WTC11 (cell line): ENCODE data around the gene HLCS.

Experiments used
- CREB1 ChIP-seq: sonication (generic); formaldehyde crosslinking; IDR thresholded peaks from 2 replicates; pipeline ENCODE4 v1.8.0; 2023; ENCODE audit warnings: mild to moderate bottlenecking, missing genetic modification reagents
- ESRRA ChIP-seq: sonication (generic); formaldehyde crosslinking; IDR thresholded peaks from 2 replicates; pipeline ENCODE4 v1.8.1; 2022; ENCODE audit warnings: mild to moderate bottlenecking, missing genetic modification reagents, borderline replicate concordance
- JUN ChIP-seq: sonication (generic); formaldehyde crosslinking; IDR thresholded peaks from 2 replicates; pipeline ENCODE4 v1.8.0; 2023; ENCODE audit warnings: mild to moderate bottlenecking, missing genetic modification reagents
- MAX ChIP-seq: sonication (generic); formaldehyde crosslinking; IDR thresholded peaks from 2 replicates; pipeline ENCODE4 v1.8.0; 2022; ENCODE audit warnings: mild to moderate bottlenecking, missing genetic modification reagents
- NR2C2 ChIP-seq: sonication (generic); formaldehyde crosslinking; IDR thresholded peaks from 2 replicates; pipeline ENCODE4 v1.8.0; 2022; ENCODE audit warnings: mild to moderate bottlenecking, missing genetic modification reagents
- ZNF396 ChIP-seq: fragments of 250-450 bp; sonication (Bioruptor Pico); IDR thresholded peaks from 2 replicates; pipeline ENCODE4 v1.8.0; 2021; ENCODE audit warnings: mild to moderate bottlenecking, moderate library complexity, borderline replicate concordance
- TF ChIP-seq, protein P1 (sequence below): fragments of 200-600 bp; IDR thresholded peaks from 2 replicates; pipeline ENCODE4 v1.8.0; 2022; ENCODE audit warnings: antibody characterized with exemption
- TF ChIP-seq, protein P2 (sequence below): sonication (generic); formaldehyde crosslinking; IDR thresholded peaks from 2 replicates; pipeline ENCODE4 v1.8.0; 2022; ENCODE audit warnings: missing genetic modification reagents
- TF ChIP-seq, protein P3 (sequence below): sonication (generic); formaldehyde crosslinking; IDR thresholded peaks from 2 replicates; pipeline ENCODE4 v1.8.1; 2023; ENCODE audit warnings: mild to moderate bottlenecking, missing genetic modification reagents

GRCh38 chr21:36846631-36847030 lies 119.8 kb downstream of the HLCS start:
- TF ChIP-seq, protein P1, sequence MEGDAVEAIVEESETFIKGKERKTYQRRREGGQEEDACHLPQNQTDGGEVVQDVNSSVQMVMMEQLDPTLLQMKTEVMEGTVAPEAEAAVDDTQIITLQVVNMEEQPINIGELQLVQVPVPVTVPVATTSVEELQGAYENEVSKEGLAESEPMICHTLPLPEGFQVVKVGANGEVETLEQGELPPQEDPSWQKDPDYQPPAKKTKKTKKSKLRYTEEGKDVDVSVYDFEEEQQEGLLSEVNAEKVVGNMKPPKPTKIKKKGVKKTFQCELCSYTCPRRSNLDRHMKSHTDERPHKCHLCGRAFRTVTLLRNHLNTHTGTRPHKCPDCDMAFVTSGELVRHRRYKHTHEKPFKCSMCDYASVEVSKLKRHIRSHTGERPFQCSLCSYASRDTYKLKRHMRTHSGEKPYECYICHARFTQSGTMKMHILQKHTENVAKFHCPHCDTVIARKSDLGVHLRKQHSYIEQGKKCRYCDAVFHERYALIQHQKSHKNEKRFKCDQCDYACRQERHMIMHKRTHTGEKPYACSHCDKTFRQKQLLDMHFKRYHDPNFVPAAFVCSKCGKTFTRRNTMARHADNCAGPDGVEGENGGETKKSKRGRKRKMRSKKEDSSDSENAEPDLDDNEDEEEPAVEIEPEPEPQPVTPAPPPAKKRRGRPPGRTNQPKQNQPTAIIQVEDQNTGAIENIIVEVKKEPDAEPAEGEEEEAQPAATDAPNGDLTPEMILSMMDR: no peak
- TF ChIP-seq, protein P2, sequence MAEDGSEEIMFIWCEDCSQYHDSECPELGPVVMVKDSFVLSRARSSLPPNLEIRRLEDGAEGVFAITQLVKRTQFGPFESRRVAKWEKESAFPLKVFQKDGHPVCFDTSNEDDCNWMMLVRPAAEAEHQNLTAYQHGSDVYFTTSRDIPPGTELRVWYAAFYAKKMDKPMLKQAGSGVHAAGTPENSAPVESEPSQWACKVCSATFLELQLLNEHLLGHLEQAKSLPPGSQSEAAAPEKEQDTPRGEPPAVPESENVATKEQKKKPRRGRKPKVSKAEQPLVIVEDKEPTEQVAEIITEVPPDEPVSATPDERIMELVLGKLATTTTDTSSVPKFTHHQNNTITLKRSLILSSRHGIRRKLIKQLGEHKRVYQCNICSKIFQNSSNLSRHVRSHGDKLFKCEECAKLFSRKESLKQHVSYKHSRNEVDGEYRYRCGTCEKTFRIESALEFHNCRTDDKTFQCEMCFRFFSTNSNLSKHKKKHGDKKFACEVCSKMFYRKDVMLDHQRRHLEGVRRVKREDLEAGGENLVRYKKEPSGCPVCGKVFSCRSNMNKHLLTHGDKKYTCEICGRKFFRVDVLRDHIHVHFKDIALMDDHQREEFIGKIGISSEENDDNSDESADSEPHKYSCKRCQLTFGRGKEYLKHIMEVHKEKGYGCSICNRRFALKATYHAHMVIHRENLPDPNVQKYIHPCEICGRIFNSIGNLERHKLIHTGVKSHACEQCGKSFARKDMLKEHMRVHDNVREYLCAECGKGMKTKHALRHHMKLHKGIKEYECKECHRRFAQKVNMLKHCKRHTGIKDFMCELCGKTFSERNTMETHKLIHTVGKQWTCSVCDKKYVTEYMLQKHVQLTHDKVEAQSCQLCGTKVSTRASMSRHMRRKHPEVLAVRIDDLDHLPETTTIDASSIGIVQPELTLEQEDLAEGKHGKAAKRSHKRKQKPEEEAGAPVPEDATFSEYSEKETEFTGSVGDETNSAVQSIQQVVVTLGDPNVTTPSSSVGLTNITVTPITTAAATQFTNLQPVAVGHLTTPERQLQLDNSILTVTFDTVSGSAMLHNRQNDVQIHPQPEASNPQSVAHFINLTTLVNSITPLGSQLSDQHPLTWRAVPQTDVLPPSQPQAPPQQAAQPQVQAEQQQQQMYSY (CRISPR knock-in tag): no peak
- TF ChIP-seq ESRRA (no peak), ZNF396 (CRISPR knock-in tag) (no peak), JUN (CRISPR knock-in tag) (no peak), MAX (CRISPR knock-in tag) (no peak), NR2C2 (CRISPR knock-in tag) (no peak), CREB1 (no peak)
- TF ChIP-seq, protein P3, sequence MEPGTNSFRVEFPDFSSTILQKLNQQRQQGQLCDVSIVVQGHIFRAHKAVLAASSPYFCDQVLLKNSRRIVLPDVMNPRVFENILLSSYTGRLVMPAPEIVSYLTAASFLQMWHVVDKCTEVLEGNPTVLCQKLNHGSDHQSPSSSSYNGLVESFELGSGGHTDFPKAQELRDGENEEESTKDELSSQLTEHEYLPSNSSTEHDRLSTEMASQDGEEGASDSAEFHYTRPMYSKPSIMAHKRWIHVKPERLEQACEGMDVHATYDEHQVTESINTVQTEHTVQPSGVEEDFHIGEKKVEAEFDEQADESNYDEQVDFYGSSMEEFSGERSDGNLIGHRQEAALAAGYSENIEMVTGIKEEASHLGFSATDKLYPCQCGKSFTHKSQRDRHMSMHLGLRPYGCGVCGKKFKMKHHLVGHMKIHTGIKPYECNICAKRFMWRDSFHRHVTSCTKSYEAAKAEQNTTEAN (CRISPR knock-in tag): no peak
